T-cell (primary cell): ENCODE data around the gene SGIP1. TPM values are rescaled to one million over a fixed set of nuclear protein-coding genes. Genes with fewer than 3 reads are reported as not detected.
A peak's percentile ranks its signal among the peaks of the same experiment; 100 is the strongest.

ENCODE experiments used
- ATAC-seq, 4 experiments: fragments of 200-7000 bp in 3 of 4; fragments of 150-1000 bp in 1 of 4; cut with Tn5 transposase; replicated peaks in 1 of 4; 1 replicate in 3 of 4; 2 replicates in 1 of 4; pipeline ENCODE4 v1.10.0; 2021; ENCODE audit warnings: moderate library complexity in 3 of 4, mild to moderate bottlenecking in 2 of 4, moderate number of reproducible peaks in 1 of 4
- CTCF ChIA-PET, 2 donors: fragments of 300-600 bp; sonication (Branson Sonifier 250); formaldehyde crosslinking; loops; one replicate each; lab custom pipeline; 2022; ENCODE audit warnings: antibody characterized with exemption in 2 of 2; lab: Charles Lee
- POLR2A ChIA-PET, 2 donors: fragments of 300-600 bp; sonication (Branson Sonifier 250); formaldehyde crosslinking; loops; one replicate each; lab custom pipeline; 2022; ENCODE audit warnings: antibody characterized with exemption in 2 of 2; lab: Charles Lee
- DNase-seq, 35 experiments: peaks; one replicate each; pipeline versions ENCODE4 v3.0.0 to v3.0.0-alpha.2; 2013 to 2023
- H3K27ac ChIP-seq: one replicate; pipeline ENCODE4 v1.5.1; 2013; ENCODE audit warnings: low read length
- H3K27me3 ChIP-seq, 2 experiments: replicated peaks in 1 of 2; 1 replicate in 1 of 2; 2 replicates in 1 of 2; pipeline versions ENCODE4 v1.6.1 to v1.7.0; 2013; ENCODE audit warnings: low read length in 1 of 2, mixed read lengths in 1 of 2; ENCODE audit not compliant: control insufficient read depth in 2 of 2, insufficient read depth in 2 of 2; ENCODE audit errors: extremely low read depth in 1 of 2
- H3K36me3 ChIP-seq, 2 donors: 1 replicate in 1 of 2; 2 replicates in 1 of 2; pipeline versions ENCODE4 v1.6.1 to v1.7.0; 2013; ENCODE audit warnings: low read length in 1 of 2; ENCODE audit not compliant: control insufficient read depth in 2 of 2, insufficient read depth in 1 of 2; ENCODE audit errors: extremely low read depth in 1 of 2
- H3K4me1 ChIP-seq, 2 experiments: 1 replicate in 1 of 2; 2 replicates in 1 of 2; pipeline versions ENCODE4 v1.6.1 to v1.7.0; 2013; ENCODE audit warnings: low read length in 2 of 2, mixed read lengths in 1 of 2; ENCODE audit not compliant: insufficient read depth in 2 of 2, control insufficient read depth in 1 of 2; ENCODE audit errors: extremely low read depth in 1 of 2
- H3K4me3 ChIP-seq, 2 donors: 1 replicate in 1 of 2; 2 replicates in 1 of 2; pipeline versions ENCODE4 v1.5.1 to v1.7.0; 2013; ENCODE audit warnings: mild to moderate bottlenecking in 2 of 2, low read length in 1 of 2, moderate library complexity in 1 of 2; ENCODE audit not compliant: control insufficient read depth in 1 of 2; ENCODE audit errors: extremely low read depth in 1 of 2
- H3K9me3 ChIP-seq: 2 replicates; pipeline ENCODE4 v1.7.0; 2013
- H3K27ac Mint-ChIP-seq, 2 donors: one replicate each; pipeline ENCODE4 v1.8.0; 2020 to 2021; ENCODE audit warnings: mild to moderate bottlenecking in 2 of 2, mixed read lengths in 2 of 2
- H3K27me3 Mint-ChIP-seq, 2 donors: one replicate each; pipeline ENCODE4 v1.8.0; 2021 to 2022; ENCODE audit warnings: mixed read lengths in 2 of 2
- H3K36me3 Mint-ChIP-seq: one replicate; pipeline ENCODE4 v1.8.0; 2021; ENCODE audit warnings: mixed read lengths
- H3K4me1 Mint-ChIP-seq, 3 donors: one replicate each; pipeline ENCODE4 v1.8.0; 2020 to 2022; ENCODE audit warnings: mixed read lengths in 3 of 3, mild to moderate bottlenecking in 1 of 3
- H3K4me3 Mint-ChIP-seq, 3 donors: one replicate each; pipeline ENCODE4 v1.8.0; 2020 to 2022; ENCODE audit warnings: mild to moderate bottlenecking in 3 of 3, mixed read lengths in 3 of 3, moderate library complexity in 3 of 3
- H3K9me3 Mint-ChIP-seq, 3 donors: one replicate each; pipeline ENCODE4 v1.8.0; 2020 to 2022; ENCODE audit warnings: mixed read lengths in 3 of 3
- WGBS: methylation state at CpG from one replicate; pipeline ENCODE4 v1.1.5; 2013; ENCODE audit warnings: missing lambda C conversion rate; ENCODE audit not compliant: insufficient coverage; 5-methylcytosine and 5-hydroxymethylcytosine counted together
- total RNA-seq, 35 experiments: library from RNA in 6 of 35; stranded (reverse) in 6 of 35; fragments of 120-200 nt in 1 of 35; gene quantifications; one replicate each; pipeline versions ENCODE4 v1.2.1 to v1.2.4 and lab custom pipeline; 2013 to 2026

SGIP1 gene
- total RNA-seq (not detected), total RNA-seq (lab: John Stamatoyannopoulos, UW) (0 to 0.52 (median 0.09) reads per million in 29 experiments)
- total RNA-seq (2013): 0.11 TPM

GRCh38 chr1:66533804-66534740, at the start of gene SGIP1:
TSS of gene SGIP1 (plus strand) at chr1:66534153. CDS start at chr1:66534359, 206 bp downstream.
- CTCF ChIA-PET: no interaction called here
- H3K36me3 ChIP-seq: no peaks in the 10 kb centered on the region
- H3K4me3 ChIP-seq: peak within 1 kb of the TSS; percentile 10 to 87
- POLR2A ChIA-PET: interaction anchor here in 1 of 2 donors (0.6 kb wide), 2 partner anchors 192 to 202 kb away, joined by 4 to 7 read pairs; no protein-coding TSS in a partner anchor
- H3K27me3 ChIP-seq: peaks cover 0 to 21% of the 10 kb centered on the region in 2 experiments
- H3K9me3 ChIP-seq: no peaks in the 10 kb centered on the region
- H3K27me3 Mint-ChIP-seq: peaks cover 34 to 52% of the 10 kb centered on the region in 2 donors
- WGBS: 31% methylated on average over 23 of the region's 25 CpGs
- peak within 1 kb of the TSS; percentile 70 to 82 (median 72) for H3K4me3 Mint-ChIP-seq
- no peaks in the 10 kb centered on the region for H3K9me3 Mint-ChIP-seq
- no peak within 1 kb of the TSS for H3K27ac Mint-ChIP-seq
- no peaks in the 10 kb centered on the region for H3K36me3 Mint-ChIP-seq
- ATAC-seq: peak in 3 of 4 experiments; percentile 44 to 73 (median 49)
- no peak within 1 kb of the TSS for H3K27ac ChIP-seq
- DNase-seq: peak in 20 of 35 experiments; percentile 1 to 34 (median 12)
- H3K4me1 Mint-ChIP-seq: peaks cover 15 to 24% (median 16%) of the 10 kb centered on the region in 3 donors
- H3K4me1 ChIP-seq: peaks cover 8% of the 10 kb centered on the region in 2 experiments

GRCh38 chr1:66489151-66489550, 44.8 kb upstream of the SGIP1 start:
- no peaks in the 10 kb centered on the region for H3K9me3 ChIP-seq
- H3K4me1 ChIP-seq: no peaks in the 10 kb centered on the region
- no peaks in the 10 kb centered on the region for H3K36me3 Mint-ChIP-seq
- ChIA-PET CTCF (no interaction called here), POLR2A (no interaction called here)
- H3K9me3 Mint-ChIP-seq: no peaks in the 10 kb centered on the region
- ATAC-seq (no peak), DNase-seq (no peak)
- H3K27me3 Mint-ChIP-seq: no peaks in the 10 kb centered on the region
- H3K27me3 ChIP-seq: no peaks in the 10 kb centered on the region
- H3K4me3 Mint-ChIP-seq: no peak overlapping the region
- H3K4me1 Mint-ChIP-seq: no peaks in the 10 kb centered on the region
- H3K27ac Mint-ChIP-seq: no peak overlapping the region
- no CpG with 5 or more reads among the region's 2 CpGs for WGBS
- H3K27ac ChIP-seq: no peak overlapping the region
- H3K4me3 ChIP-seq: no peak overlapping the region
- no peaks in the 10 kb centered on the region for H3K36me3 ChIP-seq

GRCh38 chr1:66489972-66490601, 43.9 kb upstream of the SGIP1 start:
- Histone ChIP-seq H3K27me3 (no peaks in the 10 kb centered on the region), H3K36me3 (no peaks in the 10 kb centered on the region), H3K27ac (no peak overlapping the region), H3K9me3 (no peaks in the 10 kb centered on the region), H3K4me1 (no peaks in the 10 kb centered on the region), H3K4me3 (no peak overlapping the region)
- DNase-seq (no peak), ATAC-seq (no peak)
- no peak overlapping the region for H3K4me3 Mint-ChIP-seq
- ChIA-PET CTCF (interaction anchor here in 1 of 2 donors (1.8 kb wide), 1 partner anchor 17 kb away, joined by 5 read pairs; no protein-coding TSS in a partner anchor), POLR2A (no interaction called here)
- no peaks in the 10 kb centered on the region for H3K9me3 Mint-ChIP-seq
- no peaks in the 10 kb centered on the region for H3K27me3 Mint-ChIP-seq
- 88% methylated on average over 1 of the region's 2 CpGs for WGBS
- H3K27ac Mint-ChIP-seq: no peak overlapping the region
- no peaks in the 10 kb centered on the region for H3K4me1 Mint-ChIP-seq
- no peaks in the 10 kb centered on the region for H3K36me3 Mint-ChIP-seq

GRCh38 chr1:66490816-66491215, 43.1 kb upstream of the SGIP1 start:
- Mint-ChIP-seq H3K27ac (no peak overlapping the region), H3K36me3 (no peaks in the 10 kb centered on the region)
- DNase-seq: no peak

GRCh38 chr1:66492424-66492823, 41.5 kb upstream of the SGIP1 start:
- Mint-ChIP-seq H3K27ac (no peak overlapping the region), H3K36me3 (no peaks in the 10 kb centered on the region), H3K4me3 (no peak overlapping the region), H3K9me3 (no peaks in the 10 kb centered on the region), H3K27me3 (peaks cover 2 to 8% of the 10 kb centered on the region in 2 donors), H3K4me1 (no peaks in the 10 kb centered on the region)
- Histone ChIP-seq H3K4me3 (no peak overlapping the region), H3K9me3 (no peaks in the 10 kb centered on the region), H3K36me3 (no peaks in the 10 kb centered on the region), H3K27me3 (no peaks in the 10 kb centered on the region), H3K4me1 (no peaks in the 10 kb centered on the region), H3K27ac (no peak overlapping the region)
- ChIA-PET CTCF (no interaction called here), POLR2A (no interaction called here)
- WGBS: no CpG with 5 or more reads among the region's 1 CpG
- DNase-seq (no peak), ATAC-seq (no peak)

More at GRCh38 chr1:66490816-66491215, 43.1 kb upstream of the SGIP1 start:
- Histone ChIP-seq H3K27ac (no peak overlapping the region), H3K36me3 (no peaks in the 10 kb centered on the region), H3K4me3 (no peak overlapping the region), H3K4me1 (no peaks in the 10 kb centered on the region), H3K27me3 (no peaks in the 10 kb centered on the region), H3K9me3 (no peaks in the 10 kb centered on the region)
- Mint-ChIP-seq H3K4me3 (no peak overlapping the region), H3K27me3 (no peaks in the 10 kb centered on the region), H3K4me1 (no peaks in the 10 kb centered on the region), H3K9me3 (no peaks in the 10 kb centered on the region)
- CTCF ChIA-PET: interaction anchor here (1.0 to 1.8 kb wide), 2 partner anchors 16 to 45 kb away, joined by 3 to 5 read pairs; no protein-coding TSS in a partner anchor
- no CpG with 5 or more reads among the region's 2 CpGs for WGBS
- no peak for ATAC-seq
- POLR2A ChIA-PET: no interaction called here

- no peaks in the 10 kb centered on the region for H3K36me3 ChIP-seq
- Mint-ChIP-seq H3K4me1 (no peaks in the 10 kb centered on the region), H3K36me3 (no peaks in the 10 kb centered on the region), H3K27ac (no peak overlapping the region), H3K27me3 (peaks cover 6 to 14% of the 10 kb centered on the region in 2 donors), H3K9me3 (no peaks in the 10 kb centered on the region), H3K4me3 (no peak overlapping the region)
- H3K4me3 ChIP-seq: no peak overlapping the region
- H3K4me1 ChIP-seq: no peaks in the 10 kb centered on the region
- H3K27ac ChIP-seq: no peak overlapping the region
- ChIA-PET CTCF (no interaction called here), POLR2A (no interaction called here)
- no CpG with 5 or more reads among the region's 2 CpGs for WGBS
- H3K9me3 ChIP-seq: no peaks in the 10 kb centered on the region
- ATAC-seq (no peak), DNase-seq (no peak)
- H3K27me3 ChIP-seq: no peaks in the 10 kb centered on the region
These were observed 40.2 kb upstream of the SGIP1 start for GRCh38 chr1:66493731-66494130.
